HepG2 (cell line): ENCODE data around the gene RGS6. TPM values are rescaled to one million over a fixed set of nuclear protein-coding genes. Genes with fewer than 3 reads are reported as not detected.

Experiments used
- ATAC-seq: fragments of 200-7000 bp; cut with Tn5 transposase; 3 replicates; pipeline ENCODE4 v1.9.1; 2020; ENCODE audit warnings: mild to moderate bottlenecking, moderate library complexity
- BruUV-seq: library from RNA; stranded (reverse); fragments of 400-500 nt; replicated peaks from 2 replicates; lab custom pipeline; 2021; lab: Mats Ljungman, UMichigan
- CTCF ChIA-PET: fragments of 300-600 bp; formaldehyde crosslinking; extraction: SDS; loops from one replicate; lab custom pipeline; 2021; ENCODE audit warnings: low total read pairs, inconsistent platforms, low intra/inter-chr PET ratio; lab: Yijun Ruan, JAX
- POLR2A ChIA-PET: fragments of 350-600 bp; sonication (Branson Sonifier 250); formaldehyde crosslinking; loops from one replicate; lab custom pipeline; 2020; ENCODE audit warnings: antibody characterized with exemption, inconsistent platforms; lab: Yijun Ruan, JAX
- DNase-seq: peaks from one replicate; pipeline ENCODE4 v3.0.0-alpha.2; 2015; ENCODE audit warnings: low spot score
- FAIRE-seq: peaks from 3 replicates; lab custom pipeline; 2011; peaks lifted over from hg19 to GRCh38; lab: Jason Lieb, UNC
- H2AFZ ChIP-seq: one replicate; pipeline ENCODE4 v1.6.1; 2011; ENCODE audit warnings: low read length, inconsistent platforms
- H3K27ac ChIP-seq: fragments of 300-600 bp; 3 replicates; pipeline ENCODE4 v1.8.0; 2011; ENCODE audit warnings: mixed run types, mild to moderate bottlenecking, mixed read lengths, low read length, inconsistent platforms; ENCODE audit not compliant: insufficient read depth; ENCODE audit errors: extremely low read length
- H3K27me3 ChIP-seq, 2 experiments: fragments of 200-600 bp in 1 of 2; 2 replicates in 1 of 2; 3 replicates in 1 of 2; pipeline versions ENCODE4 v1.6.0 to v1.8.0; 2011; ENCODE audit warnings: low read length in 2 of 2, mild to moderate bottlenecking in 2 of 2, moderate library complexity in 2 of 2, inconsistent platforms in 1 of 2; ENCODE audit not compliant: insufficient read depth in 2 of 2, control insufficient read depth in 1 of 2
- H3K36me3 ChIP-seq, 2 experiments: fragments of 200-600 bp in 1 of 2; replicated peaks in 1 of 2; 2 replicates in 1 of 2; 3 replicates in 1 of 2; pipeline versions ENCODE4 v1.5.1 to v1.8.0; 2011; ENCODE audit warnings: low read length in 2 of 2, inconsistent platforms in 1 of 2; ENCODE audit not compliant: insufficient read depth in 2 of 2, control insufficient read depth in 1 of 2
- H3K4me1 ChIP-seq: 2 replicates; pipeline ENCODE4 v1.5.1; 2012; ENCODE audit warnings: low read length, inconsistent platforms; ENCODE audit not compliant: insufficient read depth
- H3K4me2 ChIP-seq: 2 replicates; pipeline ENCODE4 v1.6.0; 2011; ENCODE audit warnings: low read depth, low read length, inconsistent platforms
- H3K4me3 ChIP-seq, 3 experiments: fragments of 200-600 bp in 1 of 3; sonication (generic), shearing (Covaris generic) in 1 of 3; replicated peaks in 1 of 3; 2 replicates each; pipeline ENCODE4 v1.5.1; 2011 to 2016; ENCODE audit warnings: low read length in 3 of 3, inconsistent platforms in 2 of 3, low read depth in 2 of 3, mild to moderate bottlenecking in 2 of 3, control low read depth in 1 of 3, mixed read lengths in 1 of 3; ENCODE audit not compliant: insufficient read depth in 1 of 3
- H3K79me2 ChIP-seq: one replicate; pipeline ENCODE4 v1.6.1; 2011; ENCODE audit warnings: low read length, inconsistent platforms; ENCODE audit not compliant: insufficient read depth
- H3K9ac ChIP-seq: 2 replicates; pipeline ENCODE4 v1.6.0; 2011; ENCODE audit warnings: mild to moderate bottlenecking, low read depth, low read length, inconsistent platforms; ENCODE audit not compliant: insufficient read depth
- H3K9me3 ChIP-seq: 2 replicates; pipeline ENCODE4 v1.5.1; 2012; ENCODE audit warnings: mild to moderate bottlenecking, low read length
- H4K20me1 ChIP-seq: 2 replicates; pipeline ENCODE4 v1.6.0; 2011; ENCODE audit warnings: inconsistent platforms, mild to moderate bottlenecking, low read length, moderate library complexity; ENCODE audit not compliant: insufficient read depth
- SNAPC2 ChIP-seq: sonication (generic); formaldehyde crosslinking; IDR thresholded peaks from 2 replicates; pipeline ENCODE4 v1.8.1; 2022; ENCODE audit warnings: mild to moderate bottlenecking, missing genetic modification reagents
- THYN1 ChIP-seq: sonication (generic); formaldehyde crosslinking; IDR thresholded peaks from 2 replicates; pipeline ENCODE4 v1.8.1; 2023; ENCODE audit warnings: low read depth, mild to moderate bottlenecking, moderate library complexity, missing genetic modification reagents, borderline replicate concordance
- ZC3H4 ChIP-seq: sonication (generic); formaldehyde crosslinking; IDR thresholded peaks from 2 replicates; pipeline ENCODE4 v1.4.0; 2020; ENCODE audit warnings: missing genetic modification reagents, borderline replicate concordance
- ZNF121 ChIP-seq: sonication (generic); formaldehyde crosslinking; IDR thresholded peaks from 2 replicates; pipeline ENCODE4 v1.5.0; 2020; ENCODE audit warnings: mild to moderate bottlenecking, missing genetic modification reagents
- ZNF282 ChIP-seq: fragments of 450-650 bp; IDR thresholded peaks from 2 replicates; pipeline ENCODE4 v1.6.1; 2018; ENCODE audit not compliant: partially characterized antibody
- WGBS: methylation state at CpG from one replicate; pipeline ENCODE4 v1.1.6; 2017; ENCODE audit warnings: low lambda C conversion rate; 5-methylcytosine and 5-hydroxymethylcytosine counted together
- in situ Hi-C: cut with HindIII; loops from 2 replicates; pipeline ENCODE4 v1.10.0; 2017; ENCODE audit warnings: low pct_unique_long_range_greater_than_20kb; ENCODE audit not compliant: extremely low pct_ligation_motif_present
- intact Hi-C: fragments of 100-400 bp; cut with micrococcal nuclease; formaldehyde crosslinking; loops from one replicate; pipeline ENCODE4 v1.10.0; 2022; ENCODE audit not compliant: unreplicated experiment
- polyA plus RNA-seq, 8 experiments: library from polyadenylated mRNA; depleted of rRNA in 3 of 8; stranded (reverse) in 7 of 8; unstranded in 1 of 8; fragments of >200 nt; fragmentation: Illumina TruSeq in 4 of 8; extraction: Trizol in 4 of 8; gene quantifications; 2 replicates each; pipeline versions ENCODE4 v1.2.1 to v1.2.3, GENCODE V29; 2011 to 2016; ENCODE audit warnings: low read depth in 4 of 8, missing spikeins in 1 of 8, mixed read lengths in 1 of 8; ENCODE audit not compliant: insufficient read depth in 1 of 8
- total RNA-seq, 5 experiments: library from RNA; depleted of rRNA; stranded (reverse); fragments of >200 nt; fragmentation: Illumina TruSeq; extraction: Trizol; gene quantifications; 2 replicates each; pipeline ENCODE4 v1.2.3, GENCODE V29; 2016; ENCODE audit warnings: low read depth in 1 of 5
- TF ChIP-seq, protein P1 (sequence below), 2 experiments: IDR thresholded peaks; 2 replicates each; pipeline ENCODE4 v1.6.1; 2011 to 2012; ENCODE audit warnings: low read length in 2 of 2, borderline replicate concordance in 1 of 2, low read depth in 1 of 2, mild to moderate bottlenecking in 1 of 2, moderate library complexity in 1 of 2
- TF ChIP-seq, protein P2 (sequence below): fragments of 450-650 bp; IDR thresholded peaks from 2 replicates; pipeline ENCODE4 v1.6.1; 2016

Gene RGS6
- total and polyA plus RNA-seq, 2 of the 13 experiments (the other 11 are each of a cell fraction or from before 2014, with no cell fraction given): not detected

- WGBS: 0% methylated on average over 1 of the region's 1 CpG
Measured at GRCh38 chr14:72423957-72424356, 491.7 kb downstream of the RGS6 start.

DNA sequence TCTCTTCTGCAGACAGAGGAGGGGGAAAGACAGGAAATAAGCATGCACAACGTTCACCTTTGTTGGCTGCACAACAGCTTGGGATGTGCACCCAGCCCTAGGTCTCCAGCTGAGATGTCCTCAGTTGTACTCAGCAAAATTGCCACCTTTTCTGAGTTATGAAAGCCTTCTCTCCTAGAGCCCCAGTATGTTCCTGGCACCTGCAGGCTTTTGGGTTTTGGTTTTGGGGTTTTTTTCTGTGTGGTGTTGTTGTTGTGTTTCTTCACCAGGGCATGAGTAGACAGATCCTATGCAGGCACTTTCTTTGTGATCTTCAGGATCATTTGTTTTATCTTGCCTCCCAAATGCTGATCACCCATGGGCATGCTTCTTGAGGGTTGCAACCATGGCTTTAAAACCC, 498.2 kb downstream of the RGS6 start:
- Histone ChIP-seq H3K36me3 (no peaks in the 10 kb centered on the region), H3K27me3 (no peaks in the 10 kb centered on the region), H3K79me2 (no peaks in the 10 kb centered on the region), H2AFZ (no peak overlapping the region), H3K9ac (no peak overlapping the region), H3K9me3 (peaks cover 7% of the 10 kb centered on the region; the same call in 1 of the 2 replicates), H4K20me1 (no peaks in the 10 kb centered on the region), H3K4me2 (no peak overlapping the region), H3K27ac (no peak overlapping the region), H3K4me3 (no peak overlapping the region), H3K4me1 (no peaks in the 10 kb centered on the region)
- in situ Hi-C loops: no loop called here
- no peak for ATAC-seq
- POLR2A ChIA-PET: no interaction called here
- 0% methylated on average over 1 of the region's 1 CpG for WGBS
- FAIRE-seq: no peak
- TF ChIP-seq, protein P1, sequence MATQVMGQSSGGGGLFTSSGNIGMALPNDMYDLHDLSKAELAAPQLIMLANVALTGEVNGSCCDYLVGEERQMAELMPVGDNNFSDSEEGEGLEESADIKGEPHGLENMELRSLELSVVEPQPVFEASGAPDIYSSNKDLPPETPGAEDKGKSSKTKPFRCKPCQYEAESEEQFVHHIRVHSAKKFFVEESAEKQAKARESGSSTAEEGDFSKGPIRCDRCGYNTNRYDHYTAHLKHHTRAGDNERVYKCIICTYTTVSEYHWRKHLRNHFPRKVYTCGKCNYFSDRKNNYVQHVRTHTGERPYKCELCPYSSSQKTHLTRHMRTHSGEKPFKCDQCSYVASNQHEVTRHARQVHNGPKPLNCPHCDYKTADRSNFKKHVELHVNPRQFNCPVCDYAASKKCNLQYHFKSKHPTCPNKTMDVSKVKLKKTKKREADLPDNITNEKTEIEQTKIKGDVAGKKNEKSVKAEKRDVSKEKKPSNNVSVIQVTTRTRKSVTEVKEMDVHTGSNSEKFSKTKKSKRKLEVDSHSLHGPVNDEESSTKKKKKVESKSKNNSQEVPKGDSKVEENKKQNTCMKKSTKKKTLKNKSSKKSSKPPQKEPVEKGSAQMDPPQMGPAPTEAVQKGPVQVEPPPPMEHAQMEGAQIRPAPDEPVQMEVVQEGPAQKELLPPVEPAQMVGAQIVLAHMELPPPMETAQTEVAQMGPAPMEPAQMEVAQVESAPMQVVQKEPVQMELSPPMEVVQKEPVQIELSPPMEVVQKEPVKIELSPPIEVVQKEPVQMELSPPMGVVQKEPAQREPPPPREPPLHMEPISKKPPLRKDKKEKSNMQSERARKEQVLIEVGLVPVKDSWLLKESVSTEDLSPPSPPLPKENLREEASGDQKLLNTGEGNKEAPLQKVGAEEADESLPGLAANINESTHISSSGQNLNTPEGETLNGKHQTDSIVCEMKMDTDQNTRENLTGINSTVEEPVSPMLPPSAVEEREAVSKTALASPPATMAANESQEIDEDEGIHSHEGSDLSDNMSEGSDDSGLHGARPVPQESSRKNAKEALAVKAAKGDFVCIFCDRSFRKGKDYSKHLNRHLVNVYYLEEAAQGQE (IDR thresholded peaks at IDR 0.05; ENCODE audit: borderline replicate concordance in 1 of 2, low read depth in 1 of 2, low read length in 2 of 2): no peak
- TF ChIP-seq SNAPC2 (CRISPR knock-in tag) (no peak), ZNF121 (CRISPR knock-in tag) (no peak), ZC3H4 (CRISPR knock-in tag) (no peak), THYN1 (no peak)
- TF ChIP-seq, protein P2, sequence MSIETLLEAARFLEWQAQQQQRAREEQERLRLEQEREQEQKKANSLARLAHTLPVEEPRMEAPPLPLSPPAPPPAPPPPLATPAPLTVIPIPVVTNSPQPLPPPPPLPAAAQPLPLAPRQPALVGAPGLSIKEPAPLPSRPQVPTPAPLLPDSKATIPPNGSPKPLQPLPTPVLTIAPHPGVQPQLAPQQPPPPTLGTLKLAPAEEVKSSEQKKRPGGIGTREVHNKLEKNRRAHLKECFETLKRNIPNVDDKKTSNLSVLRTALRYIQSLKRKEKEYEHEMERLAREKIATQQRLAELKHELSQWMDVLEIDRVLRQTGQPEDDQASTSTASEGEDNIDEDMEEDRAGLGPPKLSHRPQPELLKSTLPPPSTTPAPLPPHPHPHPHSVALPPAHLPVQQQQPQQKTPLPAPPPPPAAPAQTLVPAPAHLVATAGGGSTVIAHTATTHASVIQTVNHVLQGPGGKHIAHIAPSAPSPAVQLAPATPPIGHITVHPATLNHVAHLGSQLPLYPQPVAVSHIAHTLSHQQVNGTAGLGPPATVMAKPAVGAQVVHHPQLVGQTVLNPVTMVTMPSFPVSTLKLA: no peak
- BruUV-seq: no TSS peak
- CTCF ChIA-PET: no interaction called here
- DNase-seq: no peak
- intact Hi-C loops: no loop called here

More at GRCh38 chr14:72423957-72424356, 491.7 kb downstream of the RGS6 start:
- Histone ChIP-seq H3K27ac (no peak overlapping the region), H3K79me2 (no peaks in the 10 kb centered on the region), H2AFZ (no peak overlapping the region), H3K27me3 (no peaks in the 10 kb centered on the region), H3K9ac (no peak overlapping the region), H3K36me3 (no peaks in the 10 kb centered on the region), H3K9me3 (peaks cover 7% of the 10 kb centered on the region; the same call in 1 of the 2 replicates), H3K4me1 (no peaks in the 10 kb centered on the region), H3K4me3 (no peak overlapping the region), H3K4me2 (no peak overlapping the region), H4K20me1 (no peaks in the 10 kb centered on the region)
- in situ Hi-C loops (no loop called here), intact Hi-C loops (no loop called here)
- DNase-seq: no peak
- no TSS peak for BruUV-seq
- CTCF ChIA-PET: no interaction called here
- ATAC-seq: no peak
- POLR2A ChIA-PET: no interaction called here
- FAIRE-seq: no peak
- no peak for TF ChIP-seq ZNF282
